Measurements from ENCODE around the gene ARPC3. TPM values are rescaled to one million over a fixed set of nuclear protein-coding genes. Genes with fewer than 3 reads are reported as not detected.
A peak's percentile ranks its signal among the peaks of the same experiment; 100 is the strongest.

Gene ARPC3
- total RNA-seq, 4 donors from 2014 or later, result 153 to 297 (median 181) TPM

DNA sequence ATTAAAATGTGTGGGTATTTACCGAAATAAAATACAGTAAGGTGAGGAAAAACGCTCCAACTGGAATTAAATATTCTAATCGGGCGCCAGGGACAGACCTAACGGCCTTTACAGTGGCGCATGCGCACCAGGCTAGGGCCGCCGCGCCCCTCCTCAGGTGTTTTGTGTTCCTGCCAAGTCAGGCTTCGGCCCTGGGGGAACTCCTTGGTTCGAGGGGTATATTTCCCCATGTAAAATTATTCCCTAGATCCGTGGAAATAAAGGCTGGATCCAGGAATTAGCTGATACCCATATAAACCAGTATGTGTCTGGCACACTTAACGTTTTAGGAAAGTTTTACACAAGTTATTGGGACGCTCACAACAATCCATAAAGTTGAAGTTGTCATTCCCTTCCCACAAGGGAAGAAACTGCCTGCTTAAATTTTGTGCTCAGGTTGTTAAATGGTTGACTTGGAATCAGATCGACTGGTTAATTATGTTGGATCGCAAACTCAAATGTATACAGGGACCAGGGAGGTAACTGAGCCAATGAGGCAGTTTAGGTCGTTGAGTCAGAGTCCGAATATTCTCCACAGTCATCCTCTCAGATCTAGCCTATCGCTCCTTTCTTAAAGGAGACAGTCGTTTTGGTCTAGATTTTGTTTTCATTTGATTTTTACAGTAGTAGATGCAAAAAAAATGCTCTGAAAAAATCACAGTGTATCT is 46.0 kb downstream of the ARPC3 start:
- DNase-seq (ENCODE audit: low spot score in 2 of 2), result peak; percentile 44 to 49
- H3K4me3 ChIP-seq, result peak overlapping the region; percentile 58 to 86 (median 68)
- H3K27ac ChIP-seq, result peak overlapping the region; percentile 91 to 97 (median 94)
- peaks cover 0 to 22% (median 7%) of the 10 kb centered on the region in 4 donors for H3K4me1 ChIP-seq
- no peaks in the 10 kb centered on the region for H3K9me3 ChIP-seq
- H3K27me3 ChIP-seq, result no peaks in the 10 kb centered on the region
- no peak for TF ChIP-seq EP300 (IDR thresholded peaks at IDR 0.05)
- no peak for TF ChIP-seq POLR2A (IDR thresholded peaks at IDR 0.05)
- peak in 1 of 5 experiments; percentile 0 for TF ChIP-seq CTCF (IDR thresholded peaks at IDR 0.05)
- WGBS, 2 donors, result 18 to 21% methylated on average over 21 of the region's 21 CpGs
- H3K36me3 ChIP-seq, result peaks cover 0 to 18% (median 0%) of the 10 kb centered on the region in 3 donors

DNA sequence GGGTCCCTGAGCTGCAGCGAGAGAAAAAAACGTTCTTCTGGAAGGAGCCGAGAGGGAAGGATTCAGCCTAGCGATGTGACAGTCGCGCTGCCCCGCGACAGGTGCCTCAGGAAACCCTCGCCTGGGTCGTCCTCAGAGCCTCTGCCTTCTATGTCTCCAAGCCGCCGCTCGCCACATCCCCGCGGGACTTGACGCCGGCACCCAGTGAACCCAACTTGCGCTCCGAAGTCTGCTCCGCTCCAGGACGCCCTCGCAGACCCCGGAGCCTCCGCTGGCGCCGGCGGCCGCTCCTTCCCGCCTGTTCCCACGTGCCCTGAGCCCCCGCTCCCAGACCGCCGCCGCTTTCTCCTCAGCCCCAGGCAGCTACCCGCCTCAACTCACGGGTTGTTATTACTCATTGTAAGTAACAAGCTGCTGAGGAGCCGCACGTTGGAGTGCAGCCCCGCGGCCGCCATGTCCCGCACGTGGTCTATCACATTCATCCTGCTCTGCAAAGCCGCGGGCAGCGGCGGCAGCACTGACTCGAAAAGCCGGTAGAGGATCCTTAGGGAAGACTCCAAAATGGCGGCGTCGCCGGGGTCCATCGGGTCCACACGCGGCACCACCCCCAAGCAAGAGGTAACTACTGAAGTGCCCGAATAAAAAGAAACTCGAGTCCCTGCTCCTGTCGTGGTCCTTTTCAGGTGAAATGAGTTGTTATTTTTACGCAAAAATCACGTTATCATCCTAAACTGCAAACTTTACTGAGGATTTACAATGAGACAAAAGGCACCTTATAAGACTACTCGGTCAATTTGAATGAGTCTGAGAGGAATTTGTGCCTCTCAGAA is 46.8 kb downstream of the ARPC3 start, which contains the start of gene ANAPC7:
TSS of gene ANAPC7 (minus strand) at position 563 of the 830 bp plus-strand sequence. CDS start at position 482, 81 bp downstream.
- 0 to 1% methylated on average over 51 to 61 of the region's 62 CpGs for WGBS, 2 donors
- Histone ChIP-seq H3K4me1 (peaks cover 0 to 22% (median 7%) of the 10 kb centered on the region in 4 donors), H3K27me3 (no peaks in the 10 kb centered on the region), H3K36me3 (peaks cover 0 to 18% (median 0%) of the 10 kb centered on the region in 3 donors), H3K27ac (peak within 1 kb of the TSS; percentile 91 to 97 (median 94)), H3K4me3 (peak within 1 kb of the TSS; percentile 58 to 86 (median 68)), H3K9me3 (no peaks in the 10 kb centered on the region)
- peak; percentile 74 to 83 for DNase-seq (ENCODE audit: low spot score in 2 of 2)
- TF ChIP-seq EP300 (IDR thresholded peaks at IDR 0.05) (peak in 1 of 2 donors; percentile 74), POLR2A (IDR thresholded peaks at IDR 0.05) (peak in 1 of 2 donors; percentile 31), CTCF (IDR thresholded peaks at IDR 0.05) (peak in 2 of 5 experiments; percentile 32 to 41)

Small RNAs within 50 kb of the gene (small RNA-seq; reads per million reads assigned to genes)
- gene RF00278, result not detected

Other genes with a start within 250 kb of the ARPC3 start
- gene ATP2A2, start 169.1 kb downstream of the ARPC3 start, total RNA-seq, result 100 to 1,000 TPM in 2 of 4 donors, 10 to 100 TPM in 2; 77.8 to 106 (median 90.1) TPM
- 10 to 100 TPM; 26.3 to 46.7 (median 39.2) TPM for gene ANAPC7, start 46.6 kb downstream of the ARPC3 start, total RNA-seq
- gene GPN3, start 17.9 kb upstream of the ARPC3 start, total RNA-seq, result 10 to 100 TPM; 16.7 to 31.0 (median 24.8) TPM
- 1 to 10 TPM; 4.1 to 9.6 (median 6.2) TPM for gene FAM216A, start 18.5 kb upstream of the ARPC3 start, total RNA-seq
- 100 to 1,000 TPM in 1 of 4 donors, 10 to 100 TPM in 3; 66.6 to 142 (median 82.9) TPM for gene VPS29, start 51.8 kb upstream of the ARPC3 start, total RNA-seq
- gene RAD9B, start 52.0 kb upstream of the ARPC3 start, total RNA-seq, result 1 to 10 TPM in 1 of 4 donors, under 1 TPM in 3; 0.30 to 2.4 (median 0.71) TPM
- gene PPTC7, start 133.0 kb upstream of the ARPC3 start, total RNA-seq, result 10 to 100 TPM; 21.6 to 23.6 (median 23.1) TPM
- gene TCTN1, start 163.8 kb upstream of the ARPC3 start, total RNA-seq, result 10 to 100 TPM; 45.0 to 71.2 (median 64.5) TPM
- 10 to 100 TPM in 2 of 4 donors, 1 to 10 TPM in 2; 4.5 to 13.8 (median 9.6) TPM for gene HVCN1, start 238.8 kb upstream of the ARPC3 start, total RNA-seq